ENCODE measurements around the gene ETNK2.

GRCh38 chr1:204085876-204086275 lies 66.0 kb downstream of the ETNK2 start:
- TF ChIP-seq REST (IDR thresholded peaks at IDR 0.05; ENCODE audit: insufficient read depth in 1 of 2, low read depth in 2 of 2, low read length in 2 of 2): no peak
- TF ChIP-seq POLR2AphosphoS5 (IDR thresholded peaks at IDR 0.05; ENCODE audit: low read depth, low read length): no peak
- no peak for TF ChIP-seq SIN3A (IDR thresholded peaks at IDR 0.05; ENCODE audit: borderline replicate concordance, insufficient read depth, low read length)
- no peak for TF ChIP-seq TAF1 (IDR thresholded peaks at IDR 0.05; ENCODE audit: borderline replicate concordance, insufficient read depth, low read length)
- no peak for TF ChIP-seq FOXP2 (optimal IDR thresholded peaks at IDR 0.05; ENCODE audit: borderline replicate concordance, extremely low read depth, extremely low read length, insufficient read depth)

Measured in PFSK-1 (cell line).